Testis (tissue), 3 donors: ENCODE measurements around the gene ARID5B. TPM values are rescaled to one million over a fixed set of nuclear protein-coding genes. Genes with fewer than 3 reads are reported as not detected.

ENCODE experiments used
- DNase-seq: peaks from one replicate; pipeline ENCODE4 v3.0.0-alpha.2; 2019
- H3K27ac ChIP-seq, 2 donors: fragments of 200-600 bp; sonication (generic); one replicate each; pipeline ENCODE4 v1.5.1; 2019
- H3K27me3 ChIP-seq: fragments of 200-600 bp; sonication (generic); one replicate; pipeline ENCODE4 v1.5.1; 2019
- H3K36me3 ChIP-seq: fragments of 200-600 bp; sonication (generic); one replicate; pipeline ENCODE4 v1.5.1; 2017; ENCODE audit warnings: low read depth; ENCODE audit errors: missing control alignments
- H3K4me1 ChIP-seq: fragments of 200-600 bp; sonication (generic); one replicate; pipeline ENCODE4 v1.5.1; 2019
- H3K4me3 ChIP-seq, 2 donors: fragments of 200-600 bp; sonication (generic); one replicate each; pipeline ENCODE4 v1.5.1; 2017 to 2019
- H3K9me3 ChIP-seq: fragments of 200-600 bp; sonication (generic); one replicate; pipeline ENCODE4 v1.5.1; 2017
- POLR2A ChIP-seq: fragments of 450-650 bp; IDR thresholded peaks from one replicate; pipeline ENCODE4 v1.6.1; 2017; ENCODE audit warnings: antibody characterized with exemption, mild to moderate bottlenecking, moderate library complexity
- WGBS, 2 donors: methylation state at CpG; one replicate each; pipeline ENCODE4 v1.1.5; 2018; 5-methylcytosine and 5-hydroxymethylcytosine counted together
- intact Hi-C: fragments of 100-400 bp; cut with DNase I; formaldehyde crosslinking; loops from one replicate; pipeline ENCODE4 v1.15.1; 2023; ENCODE audit warnings: low total_unique reads
- polyA plus RNA-seq: library from polyadenylated mRNA; stranded (reverse); fragments of 350-450 nt; fragmentation: Illumina TruSeq; extraction: RNeasy Lipid Tissue Mini Kit (QIAGEN cat#74804); gene quantifications from one replicate; pipeline ENCODE4 v1.2.3, GENCODE V29; 2014; ENCODE audit warnings: low read depth, low replicate concordance; ENCODE audit not compliant: insufficient read depth
- total RNA-seq, 2 donors: library from RNA; depleted of rRNA; stranded (reverse); fragments of >200 nt; gene quantifications; one replicate each; pipeline ENCODE4 v1.2.3, GENCODE V29; 2016
- TF ChIP-seq, protein P1 (sequence below), 3 experiments: fragments of 450-650 bp in 2 of 3; fragments of 200-600 bp in 1 of 3; sonication (generic) in 1 of 3; IDR thresholded peaks; one replicate each; pipeline ENCODE4 v1.5.1; 2016 to 2019; ENCODE audit warnings: antibody characterized with exemption in 3 of 3, mild to moderate bottlenecking in 2 of 3, moderate library complexity in 1 of 3

The ARID5B gene
- total and polyA plus RNA-seq, 3 donors from 2014 or later = 14.3 to 73.6 (median 52.1) TPM

DNA sequence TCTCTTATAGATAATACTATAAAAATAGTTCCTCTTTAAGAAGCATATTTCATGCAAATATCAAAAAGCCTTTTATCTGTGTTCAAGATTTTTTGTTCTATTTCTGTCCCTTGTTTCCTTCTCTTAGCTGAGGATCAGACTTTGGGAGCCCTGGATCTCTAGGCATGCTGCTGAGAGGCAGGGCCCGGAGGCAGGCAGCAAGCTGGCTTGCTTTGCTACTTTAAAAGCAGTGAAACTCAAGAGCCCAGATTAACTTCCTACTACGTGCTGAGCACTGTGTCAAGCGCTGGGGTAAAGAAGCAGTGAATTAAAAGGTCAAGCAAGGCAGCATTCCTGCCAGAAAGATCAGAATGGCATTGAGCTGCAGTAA lies 31.0 kb upstream of the ARID5B start:
- no peaks in the 10 kb centered on the region for H3K27me3 ChIP-seq
- TF ChIP-seq, protein P1, sequence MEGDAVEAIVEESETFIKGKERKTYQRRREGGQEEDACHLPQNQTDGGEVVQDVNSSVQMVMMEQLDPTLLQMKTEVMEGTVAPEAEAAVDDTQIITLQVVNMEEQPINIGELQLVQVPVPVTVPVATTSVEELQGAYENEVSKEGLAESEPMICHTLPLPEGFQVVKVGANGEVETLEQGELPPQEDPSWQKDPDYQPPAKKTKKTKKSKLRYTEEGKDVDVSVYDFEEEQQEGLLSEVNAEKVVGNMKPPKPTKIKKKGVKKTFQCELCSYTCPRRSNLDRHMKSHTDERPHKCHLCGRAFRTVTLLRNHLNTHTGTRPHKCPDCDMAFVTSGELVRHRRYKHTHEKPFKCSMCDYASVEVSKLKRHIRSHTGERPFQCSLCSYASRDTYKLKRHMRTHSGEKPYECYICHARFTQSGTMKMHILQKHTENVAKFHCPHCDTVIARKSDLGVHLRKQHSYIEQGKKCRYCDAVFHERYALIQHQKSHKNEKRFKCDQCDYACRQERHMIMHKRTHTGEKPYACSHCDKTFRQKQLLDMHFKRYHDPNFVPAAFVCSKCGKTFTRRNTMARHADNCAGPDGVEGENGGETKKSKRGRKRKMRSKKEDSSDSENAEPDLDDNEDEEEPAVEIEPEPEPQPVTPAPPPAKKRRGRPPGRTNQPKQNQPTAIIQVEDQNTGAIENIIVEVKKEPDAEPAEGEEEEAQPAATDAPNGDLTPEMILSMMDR (IDR thresholded peaks at IDR 0.05) = no peak
- no peak for TF ChIP-seq POLR2A
- DNase-seq = no peak
- H3K4me1 ChIP-seq = no peaks in the 10 kb centered on the region
- intact Hi-C loops = no loop called here
- no peaks in the 10 kb centered on the region for H3K36me3 ChIP-seq
- WGBS, 2 donors = 54 to 58% methylated on average over 3 of the region's 3 CpGs
- H3K4me3 ChIP-seq = no peak overlapping the region
- no peak overlapping the region for H3K27ac ChIP-seq
- H3K9me3 ChIP-seq = no peaks in the 10 kb centered on the region

DNA sequence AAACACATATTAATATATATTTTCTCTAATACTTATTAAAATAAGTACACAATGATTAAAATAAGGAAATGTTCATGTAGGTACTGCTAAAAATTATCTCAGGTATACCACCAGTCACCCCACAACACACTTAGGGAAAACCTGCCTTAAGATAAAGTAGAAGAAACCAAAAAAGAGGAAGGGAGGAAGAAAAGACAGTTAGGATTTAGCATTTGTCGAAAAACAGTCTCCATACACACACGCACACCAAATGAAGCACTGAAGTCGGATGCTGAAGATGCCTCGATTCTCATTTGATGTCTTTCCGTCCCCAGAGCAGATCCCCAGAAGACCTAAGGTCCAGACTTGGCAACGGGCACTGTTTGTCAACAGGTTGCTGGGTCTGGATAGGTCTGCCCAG lies 30.0 kb upstream of the ARID5B start:
- H3K36me3 ChIP-seq = no peaks in the 10 kb centered on the region
- WGBS, 2 donors = 88 to 97% methylated on average over 6 of the region's 6 CpGs
- intact Hi-C loops = no loop called here

GRCh38 chr10:61877887-61878739 lies 23.4 kb upstream of the ARID5B start:
- 64 to 75% methylated on average over 11 of the region's 11 CpGs for WGBS, 2 donors
- H3K36me3 ChIP-seq = no peaks in the 10 kb centered on the region
- H3K4me3 ChIP-seq = no peak overlapping the region
- no peaks in the 10 kb centered on the region for H3K4me1 ChIP-seq
- TF ChIP-seq, protein P1 (IDR thresholded peaks at IDR 0.05) = no peak
- TF ChIP-seq POLR2A = no peak
- intact Hi-C loops = no loop called here
- H3K9me3 ChIP-seq = no peaks in the 10 kb centered on the region
- H3K27ac ChIP-seq = no peak overlapping the region
- no peaks in the 10 kb centered on the region for H3K27me3 ChIP-seq
- DNase-seq = no peak

More for the DNA sequence above, 30.0 kb upstream of the ARID5B start:
- no peak for TF ChIP-seq POLR2A
- TF ChIP-seq, protein P1 (IDR thresholded peaks at IDR 0.05) = no peak
- no peaks in the 10 kb centered on the region for H3K27me3 ChIP-seq
- no peak for DNase-seq
- H3K4me3 ChIP-seq = no peak overlapping the region
- H3K9me3 ChIP-seq = no peaks in the 10 kb centered on the region
- H3K27ac ChIP-seq = no peak overlapping the region
- no peaks in the 10 kb centered on the region for H3K4me1 ChIP-seq

- H3K27me3 ChIP-seq = no peaks in the 10 kb centered on the region
- no peaks in the 10 kb centered on the region for H3K9me3 ChIP-seq
- no peak overlapping the region for H3K4me3 ChIP-seq
- DNase-seq = no peak
- intact Hi-C loops = no loop called here
- H3K27ac ChIP-seq = no peak overlapping the region
- no peaks in the 10 kb centered on the region for H3K36me3 ChIP-seq
- H3K4me1 ChIP-seq = no peaks in the 10 kb centered on the region
- no peak for TF ChIP-seq POLR2A
- TF ChIP-seq, protein P1 (IDR thresholded peaks at IDR 0.05) = no peak
Observed at GRCh38 chr10:61878740-61879068, 22.8 kb upstream of the ARID5B start.
